BLaER1 (cell line): ENCODE data around the gene CCDC102B.
A peak's percentile ranks its signal among the peaks of the same experiment; 100 is the strongest.

Experiments
- H3K27ac ChIP-seq: shearing (Covaris generic); formaldehyde crosslinking; 2 replicates; pipeline ENCODE4 v1.8.1; 2022
- H3K27me3 ChIP-seq: shearing (Covaris generic); formaldehyde crosslinking; 2 replicates; pipeline ENCODE4 v1.8.1; 2022
- H3K36me3 ChIP-seq: shearing (Covaris generic); formaldehyde crosslinking; 2 replicates; pipeline ENCODE4 v1.8.1; 2022
- H3K4me1 ChIP-seq: shearing (Covaris generic); formaldehyde crosslinking; 2 replicates; pipeline ENCODE4 v1.8.1; 2022
- H3K4me2 ChIP-seq: shearing (Covaris generic); formaldehyde crosslinking; 2 replicates; pipeline ENCODE4 v1.8.1; 2022
- H3K4me3 ChIP-seq: shearing (Covaris generic); formaldehyde crosslinking; 2 replicates; pipeline ENCODE4 v1.8.1; 2022
- H3K9ac ChIP-seq: shearing (Covaris generic); formaldehyde crosslinking; 2 replicates; pipeline ENCODE4 v1.8.1; 2022
- H3K9me3 ChIP-seq: shearing (Covaris generic); formaldehyde crosslinking; 2 replicates; pipeline ENCODE4 v1.8.1; 2022
- H4K20me1 ChIP-seq: shearing (Covaris generic); formaldehyde crosslinking; 2 replicates; pipeline ENCODE4 v1.8.1; 2022
- Cebpa-rat ChIP-seq: shearing (Covaris generic); IDR thresholded peaks from 2 replicates; pipeline ENCODE4 v1.8.1; 2022

The CCDC102B gene

DNA sequence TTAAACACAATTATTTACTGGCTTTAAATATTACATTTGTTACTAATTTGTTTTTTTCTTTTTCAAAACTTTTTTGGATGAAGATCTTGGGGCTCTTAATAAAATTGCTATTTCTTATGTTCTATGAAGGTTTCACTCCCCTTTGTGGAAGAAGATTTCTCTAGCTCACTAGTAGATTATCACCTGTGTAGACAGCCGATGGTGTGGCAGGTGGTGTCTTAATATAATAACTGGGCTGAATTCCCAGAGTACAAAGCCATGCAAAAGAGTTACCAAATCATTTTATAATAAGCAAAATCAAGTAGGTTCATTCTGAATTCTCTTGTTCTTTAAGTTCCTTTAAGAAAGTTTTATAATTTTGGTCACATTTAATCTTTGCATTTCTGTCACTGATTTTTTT is 233.7 kb downstream of the CCDC102B start:
- Histone ChIP-seq H3K36me3 (no peaks in the 10 kb centered on the region), H4K20me1 (no peaks in the 10 kb centered on the region), H3K27me3 (no peaks in the 10 kb centered on the region), H3K9me3 (no peaks in the 10 kb centered on the region), H3K9ac (no peak overlapping the region), H3K4me3 (no peak overlapping the region), H3K4me1 (no peaks in the 10 kb centered on the region), H3K4me2 (no peak overlapping the region), H3K27ac (no peak overlapping the region)
- TF ChIP-seq Cebpa-rat, result no peak

DNA sequence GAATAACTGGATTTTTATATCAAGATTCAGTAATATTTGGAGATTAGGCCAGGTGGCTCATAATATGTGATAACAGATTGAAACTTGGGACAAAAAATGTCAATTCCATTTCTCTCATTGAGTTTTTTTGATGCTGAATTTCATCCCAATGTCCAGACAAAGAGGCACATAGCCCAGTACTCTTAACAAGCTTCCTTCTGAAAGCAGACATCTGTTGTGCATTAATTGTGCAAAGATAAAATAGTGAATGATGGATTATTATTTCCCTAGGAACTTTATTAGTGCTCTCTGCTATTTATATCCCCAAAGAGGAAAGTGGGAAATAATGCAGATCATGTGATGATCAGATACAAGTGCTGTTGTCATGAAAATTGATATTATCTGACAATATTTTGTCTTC is 234.1 kb downstream of the CCDC102B start:
- H3K9me3 ChIP-seq, result no peaks in the 10 kb centered on the region
- no peak overlapping the region for H3K4me3 ChIP-seq
- TF ChIP-seq Cebpa-rat, result no peak
- no peak overlapping the region for H3K4me2 ChIP-seq
- no peaks in the 10 kb centered on the region for H3K36me3 ChIP-seq
- H4K20me1 ChIP-seq, result no peaks in the 10 kb centered on the region
- H3K9ac ChIP-seq, result no peak overlapping the region
- H3K4me1 ChIP-seq, result no peaks in the 10 kb centered on the region
- H3K27me3 ChIP-seq, result no peaks in the 10 kb centered on the region
- no peak overlapping the region for H3K27ac ChIP-seq

DNA sequence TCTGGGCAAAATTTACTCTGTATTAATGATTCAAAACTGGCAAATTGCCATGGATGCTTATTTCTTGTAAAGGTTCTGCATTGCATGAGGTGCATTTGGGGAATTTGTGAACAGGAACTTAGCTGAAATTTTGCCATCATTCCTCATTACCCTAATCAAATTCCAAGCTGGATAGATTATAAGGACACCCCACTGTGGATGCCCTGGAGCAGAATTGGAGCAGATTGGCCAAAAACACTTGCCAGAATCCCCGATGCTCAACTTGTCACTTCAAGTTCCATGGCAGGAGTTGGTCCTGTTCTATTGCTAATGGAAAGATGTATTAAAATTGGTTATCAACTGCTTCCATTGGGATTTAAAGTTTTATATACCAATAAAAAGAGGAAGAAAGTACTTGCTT is 237.9 kb downstream of the CCDC102B start:
- no peaks in the 10 kb centered on the region for H3K9me3 ChIP-seq
- no peak overlapping the region for H3K27ac ChIP-seq
- H3K9ac ChIP-seq, result no peak overlapping the region
- H3K4me1 ChIP-seq, result no peaks in the 10 kb centered on the region
- no peak overlapping the region for H3K4me3 ChIP-seq
- no peaks in the 10 kb centered on the region for H3K36me3 ChIP-seq
- no peaks in the 10 kb centered on the region for H3K27me3 ChIP-seq
- H4K20me1 ChIP-seq, result no peaks in the 10 kb centered on the region
- no peak for TF ChIP-seq Cebpa-rat
- no peak overlapping the region for H3K4me2 ChIP-seq

DNA sequence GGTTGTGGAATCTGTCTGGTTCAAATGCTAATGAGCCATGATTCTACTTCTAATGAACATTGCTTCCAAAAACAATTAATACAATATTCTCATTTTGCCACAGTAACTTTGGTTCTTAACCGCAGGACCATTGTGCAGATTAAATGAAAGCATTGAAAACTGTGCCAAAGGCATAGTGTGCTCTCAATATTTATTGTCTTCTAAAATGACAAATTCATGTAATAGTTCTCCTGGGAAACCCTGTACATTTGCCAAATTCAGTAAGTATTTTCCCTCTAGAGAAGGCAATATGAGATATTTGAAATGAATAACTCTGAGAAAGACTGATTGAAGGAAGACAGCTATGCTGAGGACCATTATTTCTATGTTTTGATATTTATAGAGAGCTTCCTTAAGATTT is 246.3 kb downstream of the CCDC102B start:
- Histone ChIP-seq H3K27me3 (no peaks in the 10 kb centered on the region), H3K36me3 (no peaks in the 10 kb centered on the region), H4K20me1 (no peaks in the 10 kb centered on the region), H3K27ac (no peak overlapping the region), H3K4me2 (no peak overlapping the region), H3K4me3 (no peak overlapping the region), H3K9ac (no peak overlapping the region), H3K9me3 (no peaks in the 10 kb centered on the region), H3K4me1 (no peaks in the 10 kb centered on the region)
- no peak for TF ChIP-seq Cebpa-rat

DNA sequence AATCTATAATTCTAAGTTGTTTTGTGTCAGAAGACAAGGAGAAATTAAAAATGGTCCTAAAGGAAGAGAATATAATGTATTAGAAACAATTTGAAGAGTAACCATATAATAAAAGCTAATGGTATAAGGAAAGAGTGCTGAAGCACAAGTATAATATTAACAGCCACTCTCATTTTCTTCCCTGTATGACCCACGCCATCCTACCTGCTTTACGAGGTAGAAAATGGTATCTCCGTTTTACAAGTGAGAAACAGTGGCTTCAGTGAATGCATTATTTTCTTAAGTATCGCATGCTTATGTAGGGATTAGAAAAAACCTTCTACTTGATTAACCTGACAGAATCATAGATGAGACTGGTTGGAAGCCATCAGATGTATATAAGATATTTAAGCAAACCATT is 266.2 kb downstream of the CCDC102B start:
- H3K27ac ChIP-seq, result no peak overlapping the region
- H3K27me3 ChIP-seq, result no peaks in the 10 kb centered on the region
- no peak for TF ChIP-seq Cebpa-rat
- no peaks in the 10 kb centered on the region for H3K9me3 ChIP-seq
- no peak overlapping the region for H3K4me2 ChIP-seq
- H3K9ac ChIP-seq, result no peak overlapping the region
- H3K36me3 ChIP-seq, result no peaks in the 10 kb centered on the region
- no peak overlapping the region for H3K4me3 ChIP-seq
- H4K20me1 ChIP-seq, result no peaks in the 10 kb centered on the region
- no peaks in the 10 kb centered on the region for H3K4me1 ChIP-seq

DNA sequence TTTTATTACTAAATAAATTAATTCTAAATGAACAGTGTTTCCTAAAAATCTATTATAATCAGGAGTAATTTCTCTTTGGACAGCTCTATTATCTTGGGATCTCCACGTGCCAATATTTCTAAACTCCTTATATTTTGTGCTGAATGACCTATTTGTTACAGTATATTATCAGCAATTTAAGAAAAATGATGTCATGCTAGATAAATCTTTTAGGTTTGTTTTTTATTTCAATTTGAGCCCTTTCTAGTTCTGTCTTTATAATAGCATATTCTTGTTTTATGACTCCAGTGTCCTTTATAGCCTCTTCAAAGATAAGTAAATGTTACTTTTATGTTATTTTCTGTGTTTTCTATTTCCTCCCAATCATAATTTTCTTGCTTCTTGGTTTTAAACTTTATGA is 269.2 kb downstream of the CCDC102B start:
- Histone ChIP-seq H3K4me2 (no peak overlapping the region), H3K9me3 (no peaks in the 10 kb centered on the region), H3K27me3 (no peaks in the 10 kb centered on the region), H3K4me1 (no peaks in the 10 kb centered on the region), H3K36me3 (no peaks in the 10 kb centered on the region), H3K9ac (no peak overlapping the region), H4K20me1 (no peaks in the 10 kb centered on the region), H3K27ac (no peak overlapping the region), H3K4me3 (no peak overlapping the region)
- no peak for TF ChIP-seq Cebpa-rat

DNA sequence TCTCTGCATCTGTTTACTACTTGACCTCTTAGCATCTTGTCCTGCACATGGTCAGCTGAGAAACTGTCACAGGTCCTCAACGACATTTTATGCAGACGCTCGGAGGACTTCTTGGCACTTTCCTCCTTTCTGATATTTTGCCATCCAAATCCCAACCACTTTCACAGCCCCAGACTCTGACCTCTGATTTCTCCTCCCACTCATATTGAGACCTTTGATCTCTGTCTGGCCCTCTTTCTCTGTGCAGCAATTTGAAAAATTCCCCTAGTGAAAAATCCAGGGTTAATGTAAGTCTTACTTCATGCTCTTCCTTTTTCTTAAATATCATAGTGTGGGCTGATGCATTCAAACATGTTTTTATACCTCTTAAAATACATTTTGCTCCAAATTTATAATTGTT is 273.8 kb downstream of the CCDC102B start:
- no peaks in the 10 kb centered on the region for H3K4me1 ChIP-seq
- H4K20me1 ChIP-seq, result no peaks in the 10 kb centered on the region
- no peak overlapping the region for H3K4me2 ChIP-seq
- no peaks in the 10 kb centered on the region for H3K27me3 ChIP-seq
- H3K9ac ChIP-seq, result no peak overlapping the region
- H3K27ac ChIP-seq, result no peak overlapping the region
- no peak for TF ChIP-seq Cebpa-rat
- no peaks in the 10 kb centered on the region for H3K9me3 ChIP-seq
- H3K4me3 ChIP-seq, result no peak overlapping the region
- no peaks in the 10 kb centered on the region for H3K36me3 ChIP-seq

DNA sequence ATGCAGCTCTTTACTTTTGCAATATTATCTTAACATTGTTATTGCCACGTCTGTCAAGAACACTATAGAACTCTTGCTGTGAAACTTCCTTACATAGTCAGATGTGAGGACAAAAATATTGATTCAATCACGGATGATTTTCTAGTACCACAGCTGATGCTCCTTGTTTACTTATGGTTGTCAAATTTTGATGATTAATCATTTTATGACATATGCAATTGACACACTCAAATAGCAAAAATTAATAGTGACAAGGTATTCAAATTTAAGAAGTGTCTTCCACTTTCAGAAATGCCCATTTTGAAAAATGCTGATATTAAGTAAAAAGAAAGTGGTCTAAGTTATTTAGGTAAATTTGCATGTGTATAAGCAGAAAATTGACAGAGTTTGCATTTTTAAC is 284.0 kb downstream of the CCDC102B start:
- no peak for TF ChIP-seq Cebpa-rat
- no peak overlapping the region for H3K4me2 ChIP-seq
- H3K4me3 ChIP-seq, result no peak overlapping the region
- H3K27ac ChIP-seq, result no peak overlapping the region
- H3K4me1 ChIP-seq, result no peaks in the 10 kb centered on the region
- no peaks in the 10 kb centered on the region for H3K9me3 ChIP-seq
- no peaks in the 10 kb centered on the region for H3K36me3 ChIP-seq
- H3K27me3 ChIP-seq, result no peaks in the 10 kb centered on the region
- no peak overlapping the region for H3K9ac ChIP-seq
- H4K20me1 ChIP-seq, result no peaks in the 10 kb centered on the region

DNA sequence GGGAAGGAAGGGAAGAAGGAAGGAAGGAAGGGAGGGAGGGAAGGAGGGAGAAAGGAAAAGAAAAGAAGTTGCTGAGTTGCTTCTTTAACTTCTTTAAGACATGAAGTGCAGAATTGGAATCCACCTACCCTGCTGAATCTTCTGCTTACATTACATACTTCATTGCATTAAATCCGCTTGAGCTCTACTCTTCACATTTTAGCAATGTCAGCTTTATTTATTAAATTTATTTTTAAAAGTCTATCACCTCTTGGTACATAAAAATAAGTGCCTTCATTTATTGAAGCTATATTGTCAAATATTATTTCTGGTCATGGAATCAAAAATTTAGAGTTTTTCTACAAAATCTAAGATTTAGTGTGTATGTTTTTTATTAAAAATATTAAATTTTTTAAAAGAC is 284.6 kb downstream of the CCDC102B start:
- Histone ChIP-seq H3K36me3 (no peaks in the 10 kb centered on the region), H3K27ac (no peak overlapping the region), H3K4me2 (no peak overlapping the region), H3K27me3 (no peaks in the 10 kb centered on the region), H3K9ac (no peak overlapping the region), H4K20me1 (no peaks in the 10 kb centered on the region), H3K9me3 (no peaks in the 10 kb centered on the region), H3K4me1 (no peaks in the 10 kb centered on the region), H3K4me3 (no peak overlapping the region)
- TF ChIP-seq Cebpa-rat, result no peak

DNA sequence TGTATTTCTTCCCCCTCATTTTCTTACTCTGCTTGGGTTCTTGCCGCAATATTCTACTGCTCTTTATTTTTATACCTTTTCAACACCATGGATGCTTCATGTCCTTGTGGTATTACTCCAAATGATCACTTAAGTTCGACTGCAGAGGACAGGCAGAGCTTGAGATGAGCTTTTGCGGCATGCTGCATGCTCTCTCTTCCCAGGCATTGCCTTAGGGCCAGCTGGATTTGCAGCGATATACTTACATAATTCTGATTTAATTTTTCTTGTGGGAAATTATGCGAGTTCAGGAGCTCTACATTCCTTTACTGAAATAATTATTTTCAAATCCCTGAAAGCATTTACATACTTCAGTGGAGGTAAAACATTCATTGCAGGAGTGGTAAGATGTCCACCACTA is 288.1 kb downstream of the CCDC102B start:
- no peak for TF ChIP-seq Cebpa-rat
- Histone ChIP-seq H3K27ac (no peak overlapping the region), H3K36me3 (no peaks in the 10 kb centered on the region), H4K20me1 (no peaks in the 10 kb centered on the region), H3K9ac (no peak overlapping the region), H3K4me3 (no peak overlapping the region), H3K9me3 (no peaks in the 10 kb centered on the region), H3K27me3 (no peaks in the 10 kb centered on the region), H3K4me2 (no peak overlapping the region), H3K4me1 (no peaks in the 10 kb centered on the region)

DNA sequence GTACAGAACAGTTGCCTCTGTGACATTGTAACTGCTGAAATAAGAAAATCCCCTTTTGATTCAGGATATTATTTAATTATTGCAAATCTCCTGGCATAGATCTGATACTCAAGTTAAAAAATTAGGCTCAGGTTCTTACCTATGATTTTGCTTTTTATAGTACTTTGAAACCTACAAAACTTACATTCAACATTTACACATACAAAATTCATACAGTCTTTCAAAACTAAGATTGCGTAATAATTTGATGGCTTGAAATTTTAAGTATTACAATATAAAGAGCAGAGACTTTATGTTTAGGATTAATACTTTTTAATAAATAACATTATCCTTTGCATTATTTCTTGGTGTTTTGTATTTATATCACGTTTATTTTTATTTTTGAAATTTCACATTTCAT is 291.1 kb downstream of the CCDC102B start:
- H3K27me3 ChIP-seq, result no peaks in the 10 kb centered on the region
- no peaks in the 10 kb centered on the region for H3K9me3 ChIP-seq
- H4K20me1 ChIP-seq, result no peaks in the 10 kb centered on the region
- H3K9ac ChIP-seq, result no peak overlapping the region
- no peak overlapping the region for H3K4me3 ChIP-seq
- no peaks in the 10 kb centered on the region for H3K36me3 ChIP-seq
- no peak overlapping the region for H3K27ac ChIP-seq
- no peak overlapping the region for H3K4me2 ChIP-seq
- TF ChIP-seq Cebpa-rat, result peak; percentile 69; the same call in 1 of the 2 replicates
- H3K4me1 ChIP-seq, result no peaks in the 10 kb centered on the region
